Measurements from ENCODE around the gene TAOK3. TPM values are rescaled to one million over a fixed set of nuclear protein-coding genes. Genes with fewer than 3 reads are reported as not detected.
"Not testable (repeated sequence)": the region's sequence is repeated elsewhere in the genome, so short reads cannot be mapped to it uniquely, and the experiment has no call there.

Gene TAOK3
- total and polyA plus RNA-seq, 9 of the 15 experiments (the other 6 are each of a cell fraction or from before 2014, with no cell fraction given), result 24.3 to 83.5 (median 47.1) TPM

- TF ChIP-seq MCM3 (IDR thresholded peaks at IDR 0.05), result no peak
- no peak for TF ChIP-seq ZNF146 (CRISPR knock-in tag; IDR thresholded peaks at IDR 0.05; ENCODE audit: unreplicated experiment)
- TF ChIP-seq JUN (IDR thresholded peaks at IDR 0.05; ENCODE audit: borderline replicate concordance, low read depth, low read length), result no peak
- TF ChIP-seq JUN (CRISPR knock-in tag; IDR thresholded peaks at IDR 0.05; ENCODE audit: borderline replicate concordance), result no peak
- TF ChIP-seq POLR2AphosphoS2 (IDR thresholded peaks at IDR 0.05; ENCODE audit: low read length), result no peak
- no peak for TF ChIP-seq ESRRA (IDR thresholded peaks at IDR 0.05; ENCODE audit: borderline replicate concordance, low read depth)
Measured at GRCh38 chr12:118282767-118283166, 89.9 kb downstream of the TAOK3 start (continued).

DNA sequence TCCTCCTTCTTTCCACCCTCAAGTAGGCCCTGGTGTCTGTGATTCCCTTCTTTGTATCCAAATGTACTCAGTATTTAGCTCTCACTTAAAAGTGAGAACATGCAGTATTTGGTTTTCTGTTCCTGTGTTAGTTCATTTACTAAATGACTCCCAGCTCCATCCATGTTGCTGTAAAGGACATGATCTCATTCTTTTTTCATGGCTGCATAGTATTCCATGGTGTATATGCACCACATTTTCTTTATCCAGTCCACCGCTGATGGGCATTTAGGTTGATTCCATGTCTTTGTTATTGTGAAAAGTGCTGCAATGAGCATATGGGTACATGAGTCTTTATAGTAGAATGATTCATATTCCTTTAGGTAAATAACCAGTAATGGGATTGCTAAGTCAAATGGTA is 94.4 kb downstream of the TAOK3 start:
- H3K79me2 ChIP-seq (ENCODE audit: control insufficient read depth, insufficient read depth, low read length); in situ Hi-C loops (cut with MboI); FAIRE-seq; H3K4me3 ChIP-seq; H3K27ac ChIP-seq (ENCODE audit: extremely low read depth, low read depth, low read length); H4K20me1 ChIP-seq (replicated peaks; ENCODE audit: control insufficient read depth, insufficient read depth, low read length); POLR2A ChIA-PET; H3K9ac ChIP-seq (ENCODE audit: insufficient read depth in 1 of 2, low read depth in 2 of 2, low read length in 2 of 2); DNase-seq (ENCODE audit: extremely low read depth in 1 of 4, low spot score in 3 of 4); H3K9me3 ChIP-seq (replicated peaks; ENCODE audit: control insufficient read depth, insufficient read depth, low read depth, low read length); intact Hi-C loops (cut with micrococcal nuclease); H3K27me3 ChIP-seq (ENCODE audit: control insufficient read depth in 2 of 2, insufficient read depth in 2 of 2, low read length in 2 of 2); H3K4me1 ChIP-seq (replicated peaks in 1 of 2; ENCODE audit: control insufficient read depth in 2 of 2, insufficient read depth in 2 of 2, low read length in 2 of 2); H3K9me1 ChIP-seq (ENCODE audit: control insufficient read depth, insufficient read depth, low read length); BruUV-seq (replicated peaks); H3K4me2 ChIP-seq (ENCODE audit: insufficient read depth, low read length); H2AFZ ChIP-seq (ENCODE audit: low read depth, low read length); CTCF ChIA-PET (ENCODE audit: low intra/inter-chr PET ratio); ATAC-seq: not testable (repeated sequence)
- WGBS (ENCODE audit: insufficient coverage, low coverage, missing lambda C conversion rate), result 100% methylated on average over 1 of the region's 1 CpG
- TF ChIP-seq KDM1A (IDR thresholded peaks at IDR 0.05) (peak in 1 of 2 experiments; percentile 42; a peak in 1 of 4 replicates), RBM25 (IDR thresholded peaks at IDR 0.05; ENCODE audit: low read depth, low read length, severe bottlenecking) (peak; percentile 61), ZNF146 (CRISPR knock-in tag; IDR thresholded peaks at IDR 0.05; ENCODE audit: unreplicated experiment) (peak; percentile 94)
- peaks cover 13% of the 10 kb centered on the region; the same call in 1 of the 3 replicates for H3K36me3 ChIP-seq (ENCODE audit: control insufficient read depth, insufficient read depth, low read length)

All from K562 (cell line).